M059J (cell line): ENCODE measurements around the gene ZNF500. TPM values are rescaled to one million over a fixed set of nuclear protein-coding genes. Genes with fewer than 3 reads are reported as not detected.

Experiments
- DNase-seq: peaks from one replicate; pipeline ENCODE4 v3.0.0-alpha.2; 2012; ENCODE audit warnings: low read depth
- total RNA-seq: library from RNA; depleted of rRNA; stranded (reverse); fragments of >200 nt; shearing (Covaris generic); gene quantifications from 2 replicates; pipeline ENCODE4 v1.2.3, GENCODE V29; 2014

The ZNF500 gene
- total RNA-seq, 1 experiment from 2014 or later, result 13.3 TPM

GRCh38 chr16:4772351-4772750 lies 5.4 kb upstream of the ZNF500 start:
- no peak for DNase-seq

- DNase-seq, result no peak
Measured at GRCh38 chr16:4771646-4772045, 4.7 kb upstream of the ZNF500 start.

GRCh38 chr16:4769306-4769638 lies 2.3 kb upstream of the ZNF500 start:
- no peak for DNase-seq

- DNase-seq, result peak; percentile 96
Measured at GRCh38 chr16:4768549-4769305, 1.8 kb upstream of the ZNF500 start.

GRCh38 chr16:4767872-4768548 lies 1.0 kb upstream of the ZNF500 start:
- peak; percentile 56 for DNase-seq

GRCh38 chr16:4765511-4766474 lies 1.2 kb downstream of the ZNF500 start:
- no peak for DNase-seq

GRCh38 chr16:4763791-4764190 lies 3.2 kb downstream of the ZNF500 start:
- DNase-seq, result no peak

- no peak for DNase-seq
Measured at GRCh38 chr16:4762205-4762604, 4.8 kb downstream of the ZNF500 start.

- no peak for DNase-seq
Measured at GRCh38 chr16:4760221-4760910, 6.6 kb downstream of the ZNF500 start.

GRCh38 chr16:4755687-4756086 lies 11.3 kb downstream of the ZNF500 start:
- no peak for DNase-seq

GRCh38 chr16:4754865-4755264 lies 12.1 kb downstream of the ZNF500 start:
- no peak for DNase-seq

- DNase-seq, result no peak
Measured at GRCh38 chr16:4753227-4753626, 13.7 kb downstream of the ZNF500 start.

GRCh38 chr16:4752351-4753100 lies 14.4 kb downstream of the ZNF500 start:
- no peak for DNase-seq

- DNase-seq, result no peak
Measured at GRCh38 chr16:4750896-4751295, 16.1 kb downstream of the ZNF500 start.

GRCh38 chr16:4749700-4750257 lies 17.2 kb downstream of the ZNF500 start:
- no peak for DNase-seq

- DNase-seq, result no peak
Measured at GRCh38 chr16:4748682-4749411, 18.1 kb downstream of the ZNF500 start.

- DNase-seq, result no peak
Measured at GRCh38 chr16:4747906-4748681, 18.9 kb downstream of the ZNF500 start.

GRCh38 chr16:4746991-4747574 lies 19.9 kb downstream of the ZNF500 start:
- no peak for DNase-seq

GRCh38 chr16:4746215-4746614 lies 20.7 kb downstream of the ZNF500 start:
- DNase-seq, result no peak
